ENCODE data around the gene ZBTB2.

DNA sequence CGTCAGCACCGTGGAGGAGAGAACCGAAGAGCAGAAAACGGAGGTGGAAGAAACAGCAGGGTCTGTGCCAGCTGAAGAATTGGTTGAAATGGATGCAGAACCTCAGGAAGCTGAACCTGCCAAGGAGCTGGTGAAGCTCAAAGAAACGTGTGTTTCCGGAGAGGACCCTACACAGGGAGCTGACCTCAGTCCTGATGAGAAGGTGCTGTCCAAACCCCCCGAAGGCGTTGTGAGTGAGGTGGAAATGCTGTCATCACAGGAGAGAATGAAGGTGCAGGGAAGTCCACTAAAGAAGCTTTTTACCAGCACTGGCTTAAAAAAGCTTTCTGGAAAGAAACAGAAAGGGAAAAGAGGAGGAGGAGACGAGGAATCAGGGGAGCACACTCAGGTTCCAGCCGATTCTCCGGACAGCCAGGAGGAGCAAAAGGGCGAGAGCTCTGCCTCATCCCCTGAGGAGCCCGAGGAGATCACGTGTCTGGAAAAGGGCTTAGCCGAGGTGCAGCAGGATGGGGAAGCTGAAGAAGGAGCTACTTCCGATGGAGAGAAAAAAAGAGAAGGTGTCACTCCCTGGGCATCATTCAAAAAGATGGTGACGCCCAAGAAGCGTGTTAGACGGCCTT, 41.6 kb downstream of the ZBTB2 start:
- TF ChIP-seq, protein P1, sequence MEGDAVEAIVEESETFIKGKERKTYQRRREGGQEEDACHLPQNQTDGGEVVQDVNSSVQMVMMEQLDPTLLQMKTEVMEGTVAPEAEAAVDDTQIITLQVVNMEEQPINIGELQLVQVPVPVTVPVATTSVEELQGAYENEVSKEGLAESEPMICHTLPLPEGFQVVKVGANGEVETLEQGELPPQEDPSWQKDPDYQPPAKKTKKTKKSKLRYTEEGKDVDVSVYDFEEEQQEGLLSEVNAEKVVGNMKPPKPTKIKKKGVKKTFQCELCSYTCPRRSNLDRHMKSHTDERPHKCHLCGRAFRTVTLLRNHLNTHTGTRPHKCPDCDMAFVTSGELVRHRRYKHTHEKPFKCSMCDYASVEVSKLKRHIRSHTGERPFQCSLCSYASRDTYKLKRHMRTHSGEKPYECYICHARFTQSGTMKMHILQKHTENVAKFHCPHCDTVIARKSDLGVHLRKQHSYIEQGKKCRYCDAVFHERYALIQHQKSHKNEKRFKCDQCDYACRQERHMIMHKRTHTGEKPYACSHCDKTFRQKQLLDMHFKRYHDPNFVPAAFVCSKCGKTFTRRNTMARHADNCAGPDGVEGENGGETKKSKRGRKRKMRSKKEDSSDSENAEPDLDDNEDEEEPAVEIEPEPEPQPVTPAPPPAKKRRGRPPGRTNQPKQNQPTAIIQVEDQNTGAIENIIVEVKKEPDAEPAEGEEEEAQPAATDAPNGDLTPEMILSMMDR (IDR thresholded peaks at IDR 0.05), result no peak
- no peak for TF ChIP-seq POLR2A (IDR thresholded peaks at IDR 0.05; ENCODE audit: low read depth)

Measured in esophagus muscularis mucosa (tissue), 3 donors.